ENCODE results near the gene MED10. TPM values are rescaled to one million over a fixed set of nuclear protein-coding genes. Genes with fewer than 3 reads are reported as not detected.

Gene MED10
- polyA plus RNA-seq, 1 donor from 2014 or later = 37.9 TPM

- H3K79me2 ChIP-seq (replicated peaks; ENCODE audit: insufficient read depth, low read length) = no peaks in the 10 kb centered on the region
- no peak overlapping the region for H3K4me3 ChIP-seq (ENCODE audit: low read length)
- H2AFZ ChIP-seq (ENCODE audit: low read depth, low read length) = no peak overlapping the region
- H3K9me3 ChIP-seq (ENCODE audit: low read length) = no peaks in the 10 kb centered on the region
- H3K36me3 ChIP-seq (ENCODE audit: insufficient read depth, low read length) = no peaks in the 10 kb centered on the region
- TF ChIP-seq RAD21 (conservative IDR thresholded peaks at IDR 0.05) (no peak), EZH2 (IDR thresholded peaks at IDR 0.05; ENCODE audit: borderline replicate concordance, insufficient read depth, low read length, poor library complexity, severe bottlenecking) (no peak), EP300 (conservative IDR thresholded peaks at IDR 0.05; ENCODE audit: poor library complexity, severe bottlenecking) (no peak), POLR2AphosphoS5 (IDR thresholded peaks at IDR 0.05) (no peak), MXI1 (conservative IDR thresholded peaks at IDR 0.05; ENCODE audit: poor library complexity, severe bottlenecking) (no peak), SMC3 (conservative IDR thresholded peaks at IDR 0.05; ENCODE audit: poor library complexity) (no peak), TAF1 (IDR thresholded peaks at IDR 0.05; ENCODE audit: low read depth) (no peak)
- TF ChIP-seq, protein P1, sequence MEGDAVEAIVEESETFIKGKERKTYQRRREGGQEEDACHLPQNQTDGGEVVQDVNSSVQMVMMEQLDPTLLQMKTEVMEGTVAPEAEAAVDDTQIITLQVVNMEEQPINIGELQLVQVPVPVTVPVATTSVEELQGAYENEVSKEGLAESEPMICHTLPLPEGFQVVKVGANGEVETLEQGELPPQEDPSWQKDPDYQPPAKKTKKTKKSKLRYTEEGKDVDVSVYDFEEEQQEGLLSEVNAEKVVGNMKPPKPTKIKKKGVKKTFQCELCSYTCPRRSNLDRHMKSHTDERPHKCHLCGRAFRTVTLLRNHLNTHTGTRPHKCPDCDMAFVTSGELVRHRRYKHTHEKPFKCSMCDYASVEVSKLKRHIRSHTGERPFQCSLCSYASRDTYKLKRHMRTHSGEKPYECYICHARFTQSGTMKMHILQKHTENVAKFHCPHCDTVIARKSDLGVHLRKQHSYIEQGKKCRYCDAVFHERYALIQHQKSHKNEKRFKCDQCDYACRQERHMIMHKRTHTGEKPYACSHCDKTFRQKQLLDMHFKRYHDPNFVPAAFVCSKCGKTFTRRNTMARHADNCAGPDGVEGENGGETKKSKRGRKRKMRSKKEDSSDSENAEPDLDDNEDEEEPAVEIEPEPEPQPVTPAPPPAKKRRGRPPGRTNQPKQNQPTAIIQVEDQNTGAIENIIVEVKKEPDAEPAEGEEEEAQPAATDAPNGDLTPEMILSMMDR (IDR thresholded peaks at IDR 0.05; ENCODE audit: poor library complexity, severe bottlenecking) = no peak
- TF ChIP-seq, protein P2, sequence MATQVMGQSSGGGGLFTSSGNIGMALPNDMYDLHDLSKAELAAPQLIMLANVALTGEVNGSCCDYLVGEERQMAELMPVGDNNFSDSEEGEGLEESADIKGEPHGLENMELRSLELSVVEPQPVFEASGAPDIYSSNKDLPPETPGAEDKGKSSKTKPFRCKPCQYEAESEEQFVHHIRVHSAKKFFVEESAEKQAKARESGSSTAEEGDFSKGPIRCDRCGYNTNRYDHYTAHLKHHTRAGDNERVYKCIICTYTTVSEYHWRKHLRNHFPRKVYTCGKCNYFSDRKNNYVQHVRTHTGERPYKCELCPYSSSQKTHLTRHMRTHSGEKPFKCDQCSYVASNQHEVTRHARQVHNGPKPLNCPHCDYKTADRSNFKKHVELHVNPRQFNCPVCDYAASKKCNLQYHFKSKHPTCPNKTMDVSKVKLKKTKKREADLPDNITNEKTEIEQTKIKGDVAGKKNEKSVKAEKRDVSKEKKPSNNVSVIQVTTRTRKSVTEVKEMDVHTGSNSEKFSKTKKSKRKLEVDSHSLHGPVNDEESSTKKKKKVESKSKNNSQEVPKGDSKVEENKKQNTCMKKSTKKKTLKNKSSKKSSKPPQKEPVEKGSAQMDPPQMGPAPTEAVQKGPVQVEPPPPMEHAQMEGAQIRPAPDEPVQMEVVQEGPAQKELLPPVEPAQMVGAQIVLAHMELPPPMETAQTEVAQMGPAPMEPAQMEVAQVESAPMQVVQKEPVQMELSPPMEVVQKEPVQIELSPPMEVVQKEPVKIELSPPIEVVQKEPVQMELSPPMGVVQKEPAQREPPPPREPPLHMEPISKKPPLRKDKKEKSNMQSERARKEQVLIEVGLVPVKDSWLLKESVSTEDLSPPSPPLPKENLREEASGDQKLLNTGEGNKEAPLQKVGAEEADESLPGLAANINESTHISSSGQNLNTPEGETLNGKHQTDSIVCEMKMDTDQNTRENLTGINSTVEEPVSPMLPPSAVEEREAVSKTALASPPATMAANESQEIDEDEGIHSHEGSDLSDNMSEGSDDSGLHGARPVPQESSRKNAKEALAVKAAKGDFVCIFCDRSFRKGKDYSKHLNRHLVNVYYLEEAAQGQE (IDR thresholded peaks at IDR 0.05; ENCODE audit: borderline replicate concordance) = no peak
- no peaks in the 10 kb centered on the region for H3K9me2 ChIP-seq (ENCODE audit: insufficient read depth, low read length)
- H4K20me1 ChIP-seq (ENCODE audit: insufficient read depth) = no peaks in the 10 kb centered on the region
- H3K4me2 ChIP-seq (ENCODE audit: low read length) = no peak overlapping the region
- H3F3A ChIP-seq (ENCODE audit: insufficient read depth, low read length, poor library complexity, severe bottlenecking) = no peaks in the 10 kb centered on the region
- H3K27ac ChIP-seq (ENCODE audit: low read length) = no peak overlapping the region
- no peaks in the 10 kb centered on the region for H3K27me3 ChIP-seq (ENCODE audit: insufficient read depth, low read depth, low read length)
- H3K9ac ChIP-seq (ENCODE audit: low read length) = no peak overlapping the region
Observed at GRCh38 chr5:6343951-6344592, 34.3 kb downstream of the MED10 start.

DNA sequence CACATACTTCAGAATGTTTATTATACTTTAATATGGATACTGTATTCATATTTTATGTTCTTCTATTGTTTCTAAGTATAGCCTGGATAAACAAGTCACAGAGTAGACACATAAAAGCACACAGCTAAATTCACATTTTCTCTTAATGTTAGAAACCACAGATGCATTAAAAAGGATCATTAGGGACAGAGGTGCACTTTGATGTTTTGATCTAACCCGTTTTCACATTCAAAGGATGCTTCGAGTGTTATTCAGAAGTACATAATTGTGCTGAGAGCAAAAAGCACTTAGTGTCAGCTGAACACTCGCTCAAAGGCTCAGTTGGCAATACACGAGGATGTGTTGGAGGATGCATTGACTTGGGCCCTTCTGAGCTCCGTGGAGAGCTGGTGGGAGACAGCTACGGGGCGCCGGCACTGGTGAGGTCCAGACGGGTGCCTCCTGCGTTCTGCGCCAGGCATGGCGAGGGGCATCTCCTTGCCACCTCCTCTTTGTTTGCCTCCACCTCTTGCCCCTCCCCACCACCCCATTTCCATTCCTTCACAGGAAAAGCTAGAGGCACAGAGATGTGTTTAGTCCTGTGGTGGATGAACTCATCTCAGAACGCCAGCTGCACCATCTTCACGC is 35.5 kb downstream of the MED10 start:
- H3K4me3 ChIP-seq (ENCODE audit: low read length) = no peak overlapping the region
- H3K9me3 ChIP-seq (ENCODE audit: low read length) = no peaks in the 10 kb centered on the region
- no peak overlapping the region for H3K4me2 ChIP-seq (ENCODE audit: low read length)
- no peaks in the 10 kb centered on the region for H3F3A ChIP-seq (ENCODE audit: insufficient read depth, low read length, poor library complexity, severe bottlenecking)
- no peaks in the 10 kb centered on the region for H3K9me2 ChIP-seq (ENCODE audit: insufficient read depth, low read length)
- H3K79me2 ChIP-seq (replicated peaks; ENCODE audit: insufficient read depth, low read length) = no peaks in the 10 kb centered on the region
- no peak overlapping the region for H2AFZ ChIP-seq (ENCODE audit: low read depth, low read length)
- no peaks in the 10 kb centered on the region for H3K27me3 ChIP-seq (ENCODE audit: insufficient read depth, low read depth, low read length)
- peak overlapping the region; percentile 21 for H3K9ac ChIP-seq (ENCODE audit: low read length)
- no peaks in the 10 kb centered on the region for H4K20me1 ChIP-seq (ENCODE audit: insufficient read depth)
- H3K36me3 ChIP-seq (ENCODE audit: insufficient read depth, low read length) = no peaks in the 10 kb centered on the region
- peak overlapping the region; percentile 63 for H3K27ac ChIP-seq (ENCODE audit: low read length)
- peak; percentile 21 for TF ChIP-seq MXI1 (conservative IDR thresholded peaks at IDR 0.05; ENCODE audit: poor library complexity, severe bottlenecking)
- peak; percentile 43 for TF ChIP-seq SMC3 (conservative IDR thresholded peaks at IDR 0.05; ENCODE audit: poor library complexity)
- TF ChIP-seq POLR2AphosphoS5 (IDR thresholded peaks at IDR 0.05) = peak; percentile 79
- TF ChIP-seq, protein P1 (IDR thresholded peaks at IDR 0.05; ENCODE audit: poor library complexity, severe bottlenecking) = no peak
- peak; percentile 84 for TF ChIP-seq EP300 (conservative IDR thresholded peaks at IDR 0.05; ENCODE audit: poor library complexity, severe bottlenecking)
- TF ChIP-seq RAD21 (conservative IDR thresholded peaks at IDR 0.05) = peak; percentile 31
- no peak for TF ChIP-seq TAF1 (IDR thresholded peaks at IDR 0.05; ENCODE audit: low read depth)
- no peak for TF ChIP-seq EZH2 (IDR thresholded peaks at IDR 0.05; ENCODE audit: borderline replicate concordance, insufficient read depth, low read length, poor library complexity, severe bottlenecking)
- TF ChIP-seq, protein P2 (IDR thresholded peaks at IDR 0.05; ENCODE audit: borderline replicate concordance) = peak; percentile 37
